Measurements from ENCODE around the gene KCNT1.

GRCh38 chr9:135811801-135812200 lies 109.8 kb downstream of the KCNT1 start:
- TF ChIP-seq CTCF (IDR thresholded peaks at IDR 0.05; ENCODE audit: low read depth, low read length, poor library complexity, severe bottlenecking) = no peak
- no peak for TF ChIP-seq EZH2phosphoT487 (IDR thresholded peaks at IDR 0.05; ENCODE audit: borderline replicate concordance, low read length)

Data from DOHH2 (cell line).